ENCODE data around the gene STX8. TPM values are rescaled to one million over a fixed set of nuclear protein-coding genes. Genes with fewer than 3 reads are reported as not detected.

Gene STX8
- total RNA-seq, 1 donor from 2014 or later, result 31.2 TPM

DNA sequence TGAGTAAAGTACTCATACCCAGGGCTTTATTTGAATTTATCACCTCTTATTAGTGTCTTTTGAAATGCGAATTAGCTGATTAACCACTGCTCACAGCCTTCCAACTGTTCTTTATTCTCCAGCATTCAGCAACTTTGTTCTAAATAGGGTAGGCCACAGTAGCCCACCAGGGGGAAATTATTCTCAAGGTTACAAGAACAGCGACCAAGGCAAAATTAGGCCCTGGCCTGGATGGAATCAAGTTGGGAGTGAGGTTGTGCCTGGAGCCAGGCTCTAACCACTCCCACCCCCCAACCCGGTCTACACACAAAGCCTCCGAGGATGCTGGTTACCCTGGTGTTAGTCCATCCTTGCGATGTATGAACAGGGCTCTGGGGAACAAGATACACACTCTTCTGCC is 245.5 kb downstream of the STX8 start:
- no peak for DNase-seq (ENCODE audit: extremely low spot score in 2 of 2)
- Histone ChIP-seq H3K36me3 (no peaks in the 10 kb centered on the region), H3K9me3 (peaks cover 7% of the 10 kb centered on the region), H3K4me1 (no peaks in the 10 kb centered on the region), H3K27ac (no peak overlapping the region), H3K4me3 (no peak overlapping the region), H3K27me3 (no peaks in the 10 kb centered on the region)
- intact Hi-C loops (cut with DNase I), result no loop called here
- TF ChIP-seq POLR2A (IDR thresholded peaks at IDR 0.05), result no peak
- TF ChIP-seq POLR2AphosphoS5 (IDR thresholded peaks at IDR 0.05; ENCODE audit: insufficient read depth in 1 of 2, low read depth in 1 of 2), result no peak
- TF ChIP-seq, protein P1, sequence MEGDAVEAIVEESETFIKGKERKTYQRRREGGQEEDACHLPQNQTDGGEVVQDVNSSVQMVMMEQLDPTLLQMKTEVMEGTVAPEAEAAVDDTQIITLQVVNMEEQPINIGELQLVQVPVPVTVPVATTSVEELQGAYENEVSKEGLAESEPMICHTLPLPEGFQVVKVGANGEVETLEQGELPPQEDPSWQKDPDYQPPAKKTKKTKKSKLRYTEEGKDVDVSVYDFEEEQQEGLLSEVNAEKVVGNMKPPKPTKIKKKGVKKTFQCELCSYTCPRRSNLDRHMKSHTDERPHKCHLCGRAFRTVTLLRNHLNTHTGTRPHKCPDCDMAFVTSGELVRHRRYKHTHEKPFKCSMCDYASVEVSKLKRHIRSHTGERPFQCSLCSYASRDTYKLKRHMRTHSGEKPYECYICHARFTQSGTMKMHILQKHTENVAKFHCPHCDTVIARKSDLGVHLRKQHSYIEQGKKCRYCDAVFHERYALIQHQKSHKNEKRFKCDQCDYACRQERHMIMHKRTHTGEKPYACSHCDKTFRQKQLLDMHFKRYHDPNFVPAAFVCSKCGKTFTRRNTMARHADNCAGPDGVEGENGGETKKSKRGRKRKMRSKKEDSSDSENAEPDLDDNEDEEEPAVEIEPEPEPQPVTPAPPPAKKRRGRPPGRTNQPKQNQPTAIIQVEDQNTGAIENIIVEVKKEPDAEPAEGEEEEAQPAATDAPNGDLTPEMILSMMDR (IDR thresholded peaks at IDR 0.05), result no peak

DNA sequence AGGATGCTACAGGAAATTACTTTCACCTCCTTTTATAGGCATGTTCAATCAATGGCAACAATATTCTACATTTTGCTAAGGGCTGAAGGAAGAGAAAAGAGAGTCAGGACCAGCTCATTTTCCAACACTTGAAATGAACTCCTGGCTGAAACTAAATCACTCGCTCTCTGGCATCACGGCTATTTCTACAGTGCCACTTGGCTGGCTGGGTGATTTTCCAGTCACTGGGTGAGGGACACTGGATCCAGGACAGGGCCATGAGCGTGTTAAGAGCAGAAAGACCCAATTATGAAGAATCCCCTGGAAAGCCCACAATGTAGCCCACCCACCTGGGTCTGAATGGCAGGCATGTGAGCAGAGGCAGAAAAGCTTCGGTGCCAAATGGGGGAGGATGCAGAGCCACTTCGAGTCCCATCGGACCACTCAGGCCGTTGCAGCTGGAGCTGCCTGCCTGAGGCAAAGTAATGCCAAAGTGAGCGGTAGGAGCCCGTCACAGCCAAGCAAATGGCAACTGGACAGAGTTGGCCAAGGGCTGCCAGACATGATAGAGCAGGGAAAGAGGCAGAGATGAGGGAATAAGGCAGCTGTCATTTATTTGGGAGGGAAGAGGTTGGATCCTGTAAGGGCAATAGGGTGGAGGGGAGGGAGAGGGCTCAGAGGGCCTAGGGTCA is 246.2 kb downstream of the STX8 start:
- Histone ChIP-seq H3K4me1 (no peaks in the 10 kb centered on the region), H3K27ac (no peak overlapping the region), H3K36me3 (no peaks in the 10 kb centered on the region), H3K27me3 (no peaks in the 10 kb centered on the region), H3K9me3 (no peaks in the 10 kb centered on the region), H3K4me3 (no peak overlapping the region)
- intact Hi-C loops (cut with DNase I), result no loop called here
- DNase-seq (ENCODE audit: extremely low spot score in 2 of 2), result no peak
- TF ChIP-seq POLR2AphosphoS5 (IDR thresholded peaks at IDR 0.05; ENCODE audit: insufficient read depth in 1 of 2, low read depth in 1 of 2) (no peak), POLR2A (IDR thresholded peaks at IDR 0.05) (no peak)
- TF ChIP-seq, protein P1 (IDR thresholded peaks at IDR 0.05), result no peak

DNA sequence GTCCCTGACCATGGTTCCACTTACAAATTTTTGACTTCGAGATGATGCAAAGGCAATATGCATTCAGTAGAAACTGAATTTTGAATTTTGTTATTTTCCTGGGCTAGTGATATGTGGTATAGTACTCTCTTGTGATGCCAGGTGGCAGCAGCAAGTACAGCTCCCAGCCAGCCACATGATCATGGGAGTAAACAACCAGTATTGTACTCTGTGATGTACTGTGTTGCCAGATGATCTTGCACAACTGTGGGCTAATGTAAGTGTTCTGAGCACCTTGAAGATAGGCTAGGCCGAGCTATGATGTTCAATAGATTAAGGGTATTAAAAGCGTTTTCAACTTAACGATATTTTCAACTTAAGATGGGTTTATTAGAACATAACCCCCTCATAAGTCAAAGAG is 250.8 kb downstream of the STX8 start:
- Histone ChIP-seq H3K9me3 (no peaks in the 10 kb centered on the region), H3K36me3 (no peaks in the 10 kb centered on the region), H3K4me3 (no peak overlapping the region), H3K4me1 (no peaks in the 10 kb centered on the region), H3K27me3 (no peaks in the 10 kb centered on the region), H3K27ac (no peak overlapping the region)
- no peak for DNase-seq (ENCODE audit: extremely low spot score in 2 of 2)
- TF ChIP-seq, protein P1 (IDR thresholded peaks at IDR 0.05), result no peak
- TF ChIP-seq POLR2A (IDR thresholded peaks at IDR 0.05) (no peak), POLR2AphosphoS5 (IDR thresholded peaks at IDR 0.05; ENCODE audit: insufficient read depth in 1 of 2, low read depth in 1 of 2) (no peak)
- intact Hi-C loops (cut with DNase I), result no loop called here

DNA sequence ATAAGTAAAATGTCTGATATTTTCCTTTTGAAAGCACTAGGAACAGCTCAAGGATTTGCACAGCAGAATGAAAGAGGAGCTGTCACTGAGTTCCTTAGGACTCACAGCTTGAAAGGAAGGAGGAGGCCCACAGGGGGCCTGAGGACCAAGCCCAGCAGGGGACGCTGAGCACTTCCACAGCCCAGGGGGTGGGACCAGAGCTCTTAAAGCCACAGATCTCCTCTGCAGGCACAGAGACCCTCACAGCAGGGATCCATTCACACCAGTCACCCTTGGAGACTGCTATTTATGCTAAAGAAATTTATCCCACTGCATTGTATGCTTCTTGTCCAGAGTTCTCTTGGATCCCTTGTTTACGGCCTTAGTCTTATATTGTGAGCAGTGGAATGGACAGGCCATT is 253.3 kb downstream of the STX8 start:
- H3K4me3 ChIP-seq, result no peak overlapping the region
- H3K27ac ChIP-seq, result no peak overlapping the region
- TF ChIP-seq, protein P1 (IDR thresholded peaks at IDR 0.05), result no peak
- TF ChIP-seq POLR2A (IDR thresholded peaks at IDR 0.05), result no peak
- TF ChIP-seq POLR2AphosphoS5 (IDR thresholded peaks at IDR 0.05; ENCODE audit: insufficient read depth in 1 of 2, low read depth in 1 of 2), result no peak
- H3K9me3 ChIP-seq, result no peaks in the 10 kb centered on the region
- no peak for DNase-seq (ENCODE audit: extremely low spot score in 2 of 2)
- no peaks in the 10 kb centered on the region for H3K36me3 ChIP-seq
- intact Hi-C loops (cut with DNase I), result no loop called here
- H3K4me1 ChIP-seq, result no peaks in the 10 kb centered on the region
- no peaks in the 10 kb centered on the region for H3K27me3 ChIP-seq

DNA sequence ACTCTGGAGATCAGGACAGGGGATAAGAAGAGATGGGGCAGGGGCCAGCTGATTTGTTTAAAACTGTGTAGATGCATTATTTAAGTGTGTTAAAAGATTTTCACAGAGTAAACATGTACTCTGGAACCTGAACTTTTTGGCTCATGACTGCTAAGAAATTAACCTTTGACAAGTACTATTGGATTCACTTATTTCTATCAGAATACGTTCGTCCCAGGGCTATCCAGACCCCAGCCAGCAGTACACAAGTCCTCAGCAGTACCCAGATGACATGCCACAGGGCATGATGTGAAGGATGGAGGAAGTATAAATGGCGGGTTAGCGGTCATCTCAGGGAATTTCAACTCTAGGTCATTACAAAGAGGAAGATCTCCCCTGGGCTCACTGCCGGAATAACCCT is 253.7 kb downstream of the STX8 start:
- Histone ChIP-seq H3K9me3 (no peaks in the 10 kb centered on the region), H3K27ac (no peak overlapping the region), H3K27me3 (no peaks in the 10 kb centered on the region), H3K4me3 (no peak overlapping the region), H3K4me1 (no peaks in the 10 kb centered on the region), H3K36me3 (no peaks in the 10 kb centered on the region)
- TF ChIP-seq, protein P1 (IDR thresholded peaks at IDR 0.05), result no peak
- TF ChIP-seq POLR2A (IDR thresholded peaks at IDR 0.05), result no peak
- TF ChIP-seq POLR2AphosphoS5 (IDR thresholded peaks at IDR 0.05; ENCODE audit: insufficient read depth in 1 of 2, low read depth in 1 of 2), result no peak
- DNase-seq (ENCODE audit: extremely low spot score in 2 of 2), result no peak
- intact Hi-C loops (cut with DNase I), result no loop called here

Data from vagina (tissue), 2 donors.